Muscle of arm (tissue), 12 donors: Measurements from ENCODE around the gene CFAP74. TPM values are rescaled to one million over a fixed set of nuclear protein-coding genes. Genes with fewer than 3 reads are reported as not detected.

Experiments used
- DNase-seq: peaks from one replicate; pipeline ENCODE4 v3.0.0-alpha.2; 2013
- polyA plus RNA-seq, 12 donors: library from polyadenylated mRNA; unstranded; fragments of 120-200 nt; gene quantifications; one replicate each; pipeline ENCODE4 v1.2.1, GENCODE V29; 2013; ENCODE audit not compliant: insufficient read length in 12 of 12

CFAP74 gene
- polyA plus RNA-seq, 12 donors: 0.07 to 0.74 (median 0.24) TPM; not detected in 2

DNA sequence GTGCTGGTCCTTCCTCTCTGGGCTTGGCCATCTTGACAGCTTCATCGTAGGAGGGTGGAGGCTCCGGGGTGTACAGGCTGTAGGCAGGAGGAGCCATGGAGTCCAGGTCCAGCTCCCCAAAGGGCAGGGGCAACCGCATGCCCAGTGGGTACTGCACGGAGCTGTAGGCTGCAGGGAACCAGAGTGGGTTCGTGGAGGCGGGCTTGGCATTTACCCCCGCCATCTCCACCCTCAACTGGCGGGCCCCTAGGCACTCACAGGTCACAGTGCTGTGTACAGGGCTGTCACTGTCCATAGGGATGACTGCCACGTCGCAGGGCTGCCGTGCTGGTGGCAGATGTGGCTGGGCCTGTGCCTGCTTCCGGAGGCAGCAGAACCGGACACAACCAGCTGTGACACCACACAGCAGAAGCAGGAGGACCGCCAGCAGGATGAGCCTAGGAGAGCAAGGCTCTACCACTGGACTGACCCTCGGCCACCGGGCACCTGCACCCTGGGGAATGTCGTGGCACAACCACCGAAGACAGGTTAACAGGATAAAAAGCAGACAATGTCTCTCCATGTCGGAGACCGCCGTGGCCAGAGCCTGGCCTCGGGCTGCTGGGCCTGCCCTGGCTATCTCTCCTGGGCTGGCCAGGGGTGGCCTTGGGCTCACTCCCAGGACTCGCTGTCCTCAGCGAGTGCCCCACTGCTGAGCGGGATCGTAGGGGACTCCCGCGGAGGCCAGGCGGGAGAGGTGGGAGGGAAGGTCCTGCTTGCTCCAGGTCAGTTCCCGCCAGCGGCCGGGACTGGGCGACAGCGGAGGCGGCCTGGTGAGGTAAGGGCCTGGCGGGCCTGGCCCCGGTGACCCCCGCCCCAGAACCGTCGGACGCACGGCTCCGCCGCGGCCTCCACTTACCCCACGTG lies 85.3 kb downstream of the CFAP74 start:
- no peak for DNase-seq

DNA sequence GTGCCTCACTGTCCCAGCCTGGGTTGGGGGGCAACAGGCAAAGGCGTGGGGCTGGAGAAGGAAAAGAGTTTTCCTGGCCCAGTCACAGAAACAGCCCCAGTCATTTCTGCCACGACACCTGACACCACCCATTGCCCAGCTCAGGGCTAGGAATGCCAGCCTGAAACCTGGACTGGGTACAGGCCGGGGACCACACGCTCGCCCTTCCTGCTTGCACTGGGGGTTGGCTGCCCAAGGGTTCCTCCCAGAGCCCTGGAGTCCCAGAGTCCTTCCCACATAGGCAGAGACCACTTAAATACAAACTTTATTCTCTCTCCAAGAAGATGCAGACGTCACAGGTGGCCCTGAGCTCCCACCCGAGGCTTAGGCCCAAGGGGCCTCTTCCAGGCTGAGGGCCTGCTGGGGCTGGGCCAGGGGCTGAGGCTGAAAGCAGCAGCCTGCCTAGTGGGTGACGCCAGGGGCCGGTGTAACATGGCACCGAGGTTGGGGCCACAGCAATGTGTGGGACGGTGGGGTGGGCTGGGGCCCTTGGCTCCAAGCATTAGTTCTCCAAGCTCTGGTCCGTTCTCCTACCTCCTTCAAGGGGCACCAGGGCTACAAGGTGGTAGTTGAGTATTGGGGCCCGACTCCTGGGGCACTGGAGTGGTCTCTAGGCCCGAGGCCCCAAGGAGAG lies 86.1 kb downstream of the CFAP74 start:
- no peak for DNase-seq

DNA sequence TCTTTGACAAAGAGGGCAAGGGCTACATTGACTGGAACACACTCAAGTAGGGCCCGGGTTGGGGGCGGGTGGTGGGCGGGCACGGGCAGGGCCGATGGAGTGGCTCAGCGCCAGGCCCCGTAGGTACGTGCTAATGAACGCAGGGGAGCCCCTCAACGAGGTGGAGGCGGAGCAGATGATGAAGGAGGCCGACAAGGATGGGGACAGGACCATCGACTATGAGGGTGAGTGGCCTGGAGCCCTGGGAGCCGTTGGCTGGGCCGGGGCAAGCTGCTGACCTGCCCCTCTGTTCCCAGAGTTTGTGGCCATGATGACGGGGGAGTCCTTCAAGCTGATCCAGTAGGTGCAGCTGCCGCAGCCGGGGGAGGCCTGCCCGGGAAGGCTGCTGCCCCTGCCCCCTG lies 86.7 kb downstream of the CFAP74 start:
- DNase-seq: no peak

DNA sequence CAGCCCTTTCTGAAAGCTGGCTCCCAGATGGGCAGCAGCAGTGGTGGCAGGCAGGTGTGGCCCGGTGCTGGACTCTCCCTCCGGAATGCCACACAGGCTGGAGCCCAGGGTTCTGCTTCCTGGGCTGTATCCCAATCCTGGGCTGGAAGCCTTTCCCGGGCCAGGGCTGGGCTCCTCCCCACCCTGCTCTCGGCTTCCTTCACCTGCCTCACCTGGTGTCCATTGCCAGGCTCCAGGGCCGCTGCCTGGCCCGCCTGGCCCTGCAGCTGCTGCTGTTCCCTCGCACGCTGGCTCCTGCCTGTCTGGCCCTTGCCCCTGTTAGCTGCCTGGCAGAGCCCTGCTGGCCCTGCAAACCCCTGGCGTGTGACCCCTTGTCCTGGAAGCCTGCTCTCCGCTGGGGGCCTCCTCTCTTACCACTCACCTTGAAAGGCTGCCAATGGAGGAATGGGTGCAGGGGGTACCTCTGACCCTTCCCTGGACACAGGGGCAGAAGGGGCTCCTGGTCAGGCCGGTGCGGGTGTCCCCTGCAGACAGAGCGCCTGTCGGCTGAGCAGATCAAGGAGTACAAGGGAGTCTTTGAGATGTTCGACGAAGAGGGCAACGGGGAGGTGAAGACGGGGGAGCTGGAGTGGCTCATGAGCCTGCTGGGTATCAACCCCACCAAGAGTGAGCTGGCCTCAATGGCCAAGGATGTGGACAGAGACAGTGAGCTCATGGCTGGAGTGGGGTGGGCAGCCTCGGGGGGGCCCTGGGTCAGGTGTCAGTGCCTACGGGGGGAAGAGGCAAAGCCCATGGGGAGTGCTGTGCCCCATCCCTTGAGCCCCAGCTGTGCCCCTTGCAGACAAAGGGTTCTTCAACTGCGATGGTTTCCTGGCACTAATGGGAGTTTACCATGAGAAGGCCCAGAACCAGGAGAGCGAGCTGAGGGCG lies 87.4 kb downstream of the CFAP74 start:
- DNase-seq: no peak

DNA sequence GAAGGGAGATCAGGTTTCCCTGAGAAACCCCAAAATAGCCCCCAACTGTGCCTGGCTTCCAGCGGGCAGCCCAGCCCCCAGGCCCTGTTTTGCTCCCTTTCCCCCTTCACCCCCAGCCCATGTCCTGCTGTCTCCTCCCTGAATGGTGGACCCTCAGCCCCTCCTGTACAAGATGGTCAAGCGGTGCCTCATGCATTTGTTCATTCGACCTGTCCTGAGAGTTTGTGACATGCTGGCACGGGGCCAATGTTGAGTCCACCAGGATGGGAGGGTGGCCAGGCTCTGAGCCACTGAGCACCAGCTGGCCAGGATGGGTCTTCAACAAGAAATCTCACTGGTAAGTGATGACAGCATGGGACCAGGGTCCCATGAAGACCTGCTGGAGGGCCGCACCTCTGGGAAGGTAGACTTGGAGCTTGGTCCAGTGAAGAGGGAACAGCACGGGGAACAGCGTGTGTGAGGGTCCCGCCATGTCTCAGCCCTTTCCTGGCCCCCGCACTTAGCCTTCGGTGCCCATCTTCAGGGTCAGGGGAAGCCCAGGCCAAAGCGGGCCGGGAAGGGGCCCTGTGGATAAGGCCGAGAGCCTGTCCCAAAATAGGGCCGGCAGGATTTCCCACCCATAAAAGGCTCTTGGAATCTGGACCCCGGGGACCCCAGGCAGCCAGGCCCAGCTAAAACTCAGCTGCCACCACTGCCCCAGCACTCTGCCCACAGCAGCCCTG lies 88.5 kb downstream of the CFAP74 start, which contains the start of gene CALML6:
CALML6 (plus strand) TSS at position 290 of the 722 bp plus-strand sequence; CDS start at position 311, 21 bp downstream.
- DNase-seq: no peak

DNA sequence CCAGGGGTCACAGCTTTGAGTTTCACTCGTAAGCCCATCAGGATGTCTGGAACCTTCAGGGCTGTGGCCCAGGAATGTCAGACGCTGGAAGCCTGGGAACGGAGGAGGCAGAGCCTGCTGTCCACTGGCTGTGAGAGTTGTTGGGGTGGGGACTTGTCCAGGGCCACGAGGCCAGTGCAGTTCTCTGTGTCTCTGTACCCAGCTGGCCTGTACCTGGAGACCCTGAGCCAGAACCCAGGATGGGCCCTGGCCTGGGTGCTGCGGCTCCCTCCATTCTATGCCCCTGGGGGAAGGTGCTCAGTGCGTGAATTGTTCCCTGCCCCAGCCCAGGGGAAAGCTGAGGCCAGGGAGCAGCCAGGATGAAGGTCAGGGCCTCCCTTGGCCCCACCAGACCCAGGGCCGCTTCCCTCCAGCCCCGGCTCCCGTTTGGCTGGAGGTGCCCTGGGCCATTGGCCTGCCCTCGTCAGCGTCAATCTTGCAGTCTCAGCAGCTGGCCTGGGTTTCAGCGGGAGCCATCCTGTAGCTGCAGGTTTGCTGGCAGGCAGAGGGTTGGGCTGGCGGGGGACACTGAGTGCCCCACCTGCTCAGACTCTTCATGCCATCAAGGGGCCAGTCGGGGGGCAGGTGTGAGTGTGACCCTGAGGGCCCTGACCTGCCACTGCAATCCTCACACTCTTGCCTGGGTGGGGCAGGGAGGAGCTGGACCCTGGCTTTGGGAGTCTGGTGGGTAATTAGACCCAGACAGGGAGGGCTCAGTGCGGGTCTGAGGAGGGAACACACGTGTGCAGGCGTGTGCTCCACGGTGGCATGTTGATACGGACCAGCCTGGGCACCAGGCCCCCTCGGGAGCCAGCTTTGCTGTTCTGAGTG lies 89.2 kb downstream of the CFAP74 start:
- DNase-seq: no peak

DNA sequence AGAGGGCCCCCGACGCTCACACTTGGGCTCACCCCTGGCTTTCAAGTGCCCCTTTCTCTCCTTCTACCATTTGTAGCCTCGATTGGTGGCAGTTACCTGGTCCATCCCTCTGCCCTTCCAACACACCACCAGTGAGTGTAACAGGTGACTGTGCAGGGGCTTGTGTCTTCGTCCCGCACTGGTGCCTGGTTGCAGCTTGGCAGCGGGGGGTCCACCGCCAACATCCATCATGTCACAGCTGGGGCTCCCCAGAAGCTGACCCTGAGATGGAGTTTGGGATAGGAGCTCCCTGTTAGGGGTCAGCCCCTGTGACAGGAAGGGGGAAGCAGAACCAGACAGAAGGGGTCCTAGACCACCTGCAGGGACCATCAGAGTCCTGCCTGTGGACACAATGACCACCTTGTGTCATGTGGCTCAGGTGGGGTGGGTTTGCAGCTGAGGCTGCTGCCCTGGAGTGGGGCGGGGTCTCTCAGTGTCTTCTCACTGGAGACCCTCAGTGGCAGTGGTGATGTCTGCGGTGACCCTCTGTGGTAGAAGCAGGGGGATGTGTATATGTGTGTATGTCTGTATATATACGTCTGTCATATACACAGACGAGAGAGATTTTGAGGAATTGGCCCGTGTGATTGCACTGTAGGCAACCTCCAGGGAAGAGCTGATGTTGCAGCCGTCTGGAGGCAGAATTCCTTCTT lies 92.1 kb downstream of the CFAP74 start:
- DNase-seq: no peak

DNA sequence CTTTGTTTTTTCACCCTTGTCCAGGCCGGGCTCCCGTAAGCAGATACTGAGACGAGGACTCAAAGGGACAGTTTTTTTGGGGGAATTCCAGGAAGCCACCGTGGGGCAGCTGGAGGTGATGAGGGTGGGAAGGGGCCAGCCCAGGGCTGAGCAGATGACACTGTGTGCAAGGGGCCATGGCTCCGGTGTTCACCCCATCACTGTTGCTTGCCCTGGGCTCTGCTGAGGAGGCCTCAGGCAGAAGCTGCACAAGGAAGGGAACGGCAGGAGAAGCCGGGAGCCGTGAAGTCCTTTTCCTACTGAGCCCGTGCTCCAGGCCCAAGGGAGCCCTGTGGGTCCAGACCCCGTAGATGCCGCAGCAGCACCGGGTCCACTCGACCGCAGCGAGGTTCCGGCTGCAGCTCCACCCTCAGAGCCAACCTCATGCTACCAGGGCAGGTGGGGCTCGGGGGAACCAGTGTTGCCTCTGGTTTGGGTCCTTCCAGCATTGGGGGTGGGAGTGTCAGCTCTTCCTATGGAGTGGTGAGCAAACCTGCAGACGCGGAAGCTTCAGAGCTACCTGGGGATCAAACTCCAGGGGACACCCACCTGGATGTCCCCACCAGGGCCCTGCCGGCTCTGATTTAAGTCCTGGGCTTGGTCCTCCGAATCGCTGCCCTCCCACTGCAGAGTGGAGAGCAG lies 92.8 kb downstream of the CFAP74 start:
- DNase-seq: no peak

DNA sequence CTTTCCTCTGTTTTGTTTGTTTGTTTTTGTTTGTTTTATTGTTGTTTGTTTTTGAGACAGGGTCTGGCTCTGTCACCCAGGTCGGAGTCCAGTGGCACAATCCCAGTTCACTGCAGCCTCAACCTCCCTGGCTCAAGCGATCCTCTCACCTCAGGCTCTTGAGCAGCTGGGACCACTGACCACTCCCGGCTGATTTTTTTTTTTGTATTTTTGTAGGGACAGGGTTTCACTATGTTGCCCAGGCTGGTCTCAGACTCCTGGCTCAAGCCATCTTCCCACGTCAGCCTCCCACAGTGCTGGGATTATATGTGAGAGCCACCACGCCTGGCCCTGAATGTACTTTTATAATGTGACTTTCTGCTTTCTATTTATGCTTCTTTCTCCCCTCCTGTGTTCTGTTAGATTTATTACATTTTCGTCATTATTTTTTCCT lies 93.5 kb downstream of the CFAP74 start:
- DNase-seq: no peak

DNA sequence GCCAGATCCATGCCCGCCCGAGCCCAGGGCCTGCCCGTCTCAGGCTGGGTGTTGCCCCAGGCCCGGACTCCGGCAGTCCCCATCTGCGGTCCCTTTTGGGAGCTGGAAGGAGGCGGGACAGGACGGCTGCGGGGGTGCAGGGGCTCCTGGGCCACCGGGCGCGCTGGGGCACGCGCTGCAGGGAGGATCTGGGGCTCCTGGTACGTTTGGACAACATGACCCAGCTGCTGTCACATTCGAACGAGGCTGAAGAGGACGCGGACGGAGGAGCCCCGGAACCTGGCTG lies 95.1 kb downstream of the CFAP74 start:
- no peak for DNase-seq

DNA sequence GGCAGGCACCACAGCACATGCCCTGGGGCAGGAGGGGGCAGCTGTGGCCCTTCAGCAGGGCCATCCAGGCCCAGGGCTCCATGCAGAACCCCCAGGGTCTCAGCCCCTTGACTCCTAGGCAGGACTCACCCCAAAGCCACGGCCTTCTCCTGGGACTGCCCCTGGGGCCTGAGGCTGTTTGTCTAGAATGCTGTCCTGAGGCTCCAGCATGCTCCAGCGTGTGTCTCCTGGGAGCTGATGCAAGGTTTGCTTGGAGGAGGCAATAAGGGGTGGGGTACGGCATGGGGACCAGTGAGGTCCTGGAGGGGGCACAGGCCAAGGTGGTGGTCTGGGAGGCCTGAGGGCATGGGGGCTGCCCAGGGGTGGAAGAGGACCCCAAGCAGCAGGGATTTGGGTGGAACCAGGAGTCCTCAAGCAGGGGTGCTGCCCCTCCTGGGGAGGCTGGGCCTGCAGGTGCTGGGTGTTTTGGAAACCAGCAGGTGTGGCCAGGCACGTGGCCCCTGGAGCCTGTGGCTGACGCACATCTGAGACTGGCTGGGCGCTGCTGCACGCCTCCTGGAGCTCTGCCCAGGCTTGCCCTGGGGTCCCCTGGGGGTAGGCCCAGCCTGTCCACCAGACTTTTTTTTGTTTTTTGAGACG lies 96.4 kb downstream of the CFAP74 start:
- DNase-seq: no peak

DNA sequence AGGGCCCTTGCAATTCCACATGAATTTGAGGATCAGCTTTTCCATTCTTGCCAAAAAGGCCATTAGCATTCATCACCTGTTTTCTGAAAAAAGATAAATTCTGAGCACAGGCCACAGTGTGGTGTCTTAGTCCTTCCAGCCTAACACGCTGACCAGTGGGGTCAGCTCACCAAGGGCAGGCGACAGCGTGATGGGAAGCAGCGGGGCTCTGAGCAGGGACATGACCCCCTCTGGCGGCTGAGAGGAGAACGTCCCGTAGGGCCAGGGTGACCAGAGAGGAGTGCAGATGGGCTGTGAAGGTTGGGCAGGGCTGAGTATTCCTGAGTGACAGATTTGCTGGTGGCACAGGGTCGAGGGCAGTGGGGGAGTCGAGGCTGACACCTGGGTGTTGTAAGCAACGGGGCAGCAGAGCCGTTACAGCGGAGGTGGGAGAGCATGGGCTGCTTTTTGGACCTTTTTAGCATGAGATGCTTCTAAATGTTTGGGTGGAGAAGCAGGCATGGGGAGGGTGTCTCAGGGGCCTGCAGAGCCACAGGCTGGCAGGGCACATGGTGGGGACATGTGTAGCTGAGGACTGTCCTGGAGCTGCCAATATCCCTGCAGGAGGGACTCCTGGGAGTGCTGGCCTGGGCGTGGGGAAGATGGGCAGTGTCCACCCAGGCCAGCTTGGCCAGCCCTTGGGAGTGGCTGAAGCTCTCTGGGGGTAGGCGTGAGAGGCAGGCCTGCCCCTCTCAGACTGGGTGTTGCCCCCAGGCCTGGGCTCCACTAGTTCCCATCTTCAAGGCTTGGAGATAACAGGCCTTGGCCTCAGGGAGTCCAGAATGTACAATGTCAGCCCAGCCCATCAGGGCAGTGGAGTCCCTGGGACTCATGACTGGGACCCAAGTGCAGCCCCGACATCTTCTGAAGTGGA lies 97.1 kb downstream of the CFAP74 start:
- DNase-seq: peak; percentile 85

DNA sequence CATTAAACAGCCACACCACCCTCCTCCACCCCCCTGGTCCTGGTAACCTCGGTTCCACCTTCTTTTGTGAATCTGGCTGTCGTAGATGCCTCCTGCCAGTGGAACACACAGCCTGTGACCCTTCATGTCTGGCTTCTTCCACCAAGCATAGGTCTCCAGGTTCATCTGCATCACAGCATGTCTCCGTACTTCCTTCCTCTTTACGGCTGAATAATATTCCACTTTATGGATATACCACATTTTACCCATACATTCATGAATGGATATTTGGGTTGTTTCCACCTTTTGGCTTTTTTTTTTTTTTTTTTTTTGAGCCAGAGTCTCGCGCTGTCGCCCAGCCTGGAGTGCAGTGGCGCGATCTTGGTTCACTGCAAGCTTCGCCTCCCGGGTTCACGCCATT lies 100.4 kb downstream of the CFAP74 start:
- no peak for DNase-seq

DNA sequence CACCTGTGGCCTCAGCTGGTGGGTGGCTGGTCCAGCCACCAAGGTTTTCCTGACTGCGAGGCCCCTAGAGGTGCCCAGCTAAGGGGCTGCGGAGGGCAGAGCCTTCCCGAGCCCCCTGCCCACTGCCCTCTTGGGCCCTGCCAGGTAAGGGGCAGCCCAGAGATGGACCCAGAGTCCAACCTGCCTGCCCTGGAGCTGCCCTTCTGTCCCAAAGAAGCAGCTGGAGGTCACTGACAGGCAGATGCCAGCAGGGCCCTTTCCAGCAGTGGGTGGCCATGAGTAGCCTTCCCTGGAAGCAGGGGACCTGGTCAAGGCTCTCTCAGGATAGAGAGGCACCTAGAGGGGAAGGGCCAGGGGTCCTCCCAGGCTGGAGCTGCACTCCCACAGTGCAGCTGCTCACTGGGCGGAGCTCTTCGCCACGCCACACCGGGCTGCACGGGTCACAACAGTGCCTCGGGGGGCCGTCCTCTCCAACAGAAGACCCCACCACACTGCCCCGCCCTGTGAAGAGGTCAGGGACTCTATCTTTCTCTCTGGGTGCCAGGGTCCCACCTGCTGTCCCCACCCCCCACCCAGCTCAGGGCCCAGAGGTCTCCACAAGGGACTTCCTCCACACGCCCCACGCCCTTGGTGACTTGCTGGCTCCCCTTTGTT lies 101.8 kb downstream of the CFAP74 start:
- no peak for DNase-seq

DNA sequence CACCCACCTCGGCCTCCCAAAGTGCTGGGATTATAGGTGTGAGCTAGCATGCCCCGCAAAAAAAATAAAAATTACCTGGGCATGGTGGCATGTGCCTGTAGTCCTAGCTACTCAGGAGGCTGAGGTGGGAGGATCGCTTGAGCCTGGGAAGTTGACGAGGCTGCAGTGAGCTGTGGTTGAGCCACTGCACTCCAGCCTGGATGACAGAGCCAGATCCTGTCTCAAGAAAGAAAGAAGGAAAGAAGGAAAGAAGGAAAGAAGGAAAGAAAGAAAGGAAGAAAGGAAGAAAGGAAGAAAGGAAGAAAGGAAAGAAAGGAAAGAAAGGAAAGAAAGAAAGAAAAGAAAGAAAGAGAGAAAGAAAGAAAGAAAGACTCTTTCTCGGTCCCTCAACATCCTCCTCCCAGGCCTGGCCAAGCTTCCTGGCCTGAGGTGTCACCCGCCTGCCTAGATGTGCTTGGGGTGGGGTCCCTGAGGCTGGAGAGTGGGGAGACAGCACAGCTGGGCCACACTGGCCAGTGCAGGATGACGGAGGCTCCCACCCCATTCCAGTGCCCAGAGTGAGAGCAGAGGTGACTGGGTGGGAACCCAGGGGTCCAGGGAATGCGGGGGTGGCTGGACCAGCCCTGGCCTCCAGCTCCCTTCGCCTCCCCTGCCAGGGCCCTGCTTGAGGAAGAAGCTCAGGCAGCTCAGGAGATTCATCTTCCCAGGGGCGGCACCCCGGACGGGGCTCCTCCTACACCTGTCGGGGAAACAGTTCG lies 102.5 kb downstream of the CFAP74 start:
- no peak for DNase-seq

DNA sequence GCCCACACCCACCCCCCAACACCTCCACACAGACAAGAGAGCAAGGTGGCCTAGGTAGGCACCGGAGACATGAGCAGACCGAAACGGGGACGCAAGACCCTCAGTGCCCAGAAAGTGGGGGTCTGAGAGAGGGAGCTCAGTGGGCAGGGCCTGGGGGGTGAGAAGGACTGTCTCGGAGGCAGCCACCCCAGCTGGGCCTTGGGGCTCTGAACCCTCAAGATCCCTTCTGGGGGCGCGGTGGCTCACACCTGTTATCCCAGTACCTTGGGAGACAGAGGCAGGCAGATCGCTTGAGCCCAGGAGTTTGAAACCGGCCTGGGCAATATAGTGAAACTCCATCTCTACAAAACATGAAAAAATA lies 103.6 kb downstream of the CFAP74 start:
- no peak for DNase-seq
